Neural cell (in vitro differentiated cells): ENCODE data around the gene CAPN14. TPM values are rescaled to one million over a fixed set of nuclear protein-coding genes. Genes with fewer than 3 reads are reported as not detected.

ENCODE experiments used
- H2AFZ ChIP-seq: fragments of 200-600, 300-800 bp; sonication (generic), shearing (Covaris generic); 2 replicates; pipeline ENCODE4 v1.6.0; 2014; ENCODE audit warnings: low read depth, mild to moderate bottlenecking, antibody characterized with exemption, low read length, moderate library complexity
- H3F3A ChIP-seq: fragments of 200-600 bp; shearing (Covaris generic); 2 replicates; pipeline ENCODE4 v1.6.1; 2016; ENCODE audit warnings: mild to moderate bottlenecking, moderate library complexity, mixed read lengths, antibody characterized with exemption, low read length; ENCODE audit not compliant: insufficient read depth, poor library complexity, severe bottlenecking
- H3K27ac ChIP-seq: fragments of 200-600, 300-800 bp; sonication (generic), shearing (Covaris generic); 2 replicates; pipeline ENCODE4 v1.5.1; 2014; ENCODE audit warnings: mild to moderate bottlenecking, low read length, moderate library complexity
- H3K27me3 ChIP-seq: fragments of 300-800, 200-600 bp; sonication (generic), shearing (Covaris generic); 2 replicates; pipeline ENCODE4 v1.6.0; 2014; ENCODE audit warnings: mild to moderate bottlenecking, low read depth, low read length, moderate library complexity; ENCODE audit not compliant: insufficient read depth
- H3K36me3 ChIP-seq: fragments of 300-800, 200-600 bp; sonication (generic), shearing (Covaris generic); 2 replicates; pipeline ENCODE4 v1.5.1; 2014; ENCODE audit warnings: mild to moderate bottlenecking, antibody characterized with exemption, low read length, moderate library complexity; ENCODE audit not compliant: insufficient read depth
- H3K4me2 ChIP-seq: fragments of 300-800, 200-600 bp; sonication (generic), shearing (Covaris generic); 2 replicates; pipeline ENCODE4 v1.6.0; 2014; ENCODE audit warnings: mild to moderate bottlenecking, low read length
- H3K4me3 ChIP-seq: fragments of 300-800, 200-600 bp; sonication (generic), shearing (Covaris generic); 2 replicates; pipeline ENCODE4 v1.5.1; 2014; ENCODE audit warnings: mild to moderate bottlenecking, low read length, moderate library complexity
- H3K79me2 ChIP-seq: fragments of 200-600 bp; shearing (Covaris generic); replicated peaks from 2 replicates; pipeline ENCODE4 v1.6.0; 2014; ENCODE audit warnings: mild to moderate bottlenecking, low read length, moderate library complexity; ENCODE audit not compliant: insufficient read depth
- H3K9ac ChIP-seq: fragments of 300-800, 200-600 bp; sonication (generic), shearing (Covaris generic); 2 replicates; pipeline ENCODE4 v1.6.1; 2016; ENCODE audit warnings: mild to moderate bottlenecking, low read length, mixed read lengths
- H3K9me2 ChIP-seq: fragments of 200-600 bp; shearing (Covaris generic); 2 replicates; pipeline ENCODE4 v1.6.1; 2016; ENCODE audit warnings: mild to moderate bottlenecking, low read length, mixed read lengths; ENCODE audit not compliant: insufficient read depth
- H3K9me3 ChIP-seq: fragments of 200-600, 300-800 bp; sonication (generic), shearing (Covaris generic); 2 replicates; pipeline ENCODE4 v1.6.1; 2016; ENCODE audit warnings: mild to moderate bottlenecking, mixed run types, low read length, moderate library complexity, mixed read lengths
- H4K20me1 ChIP-seq: fragments of 200-600 bp; shearing (Covaris generic); 2 replicates; pipeline ENCODE4 v1.6.1; 2016; ENCODE audit warnings: mild to moderate bottlenecking, mixed run types; ENCODE audit not compliant: insufficient read depth
- CTCF ChIP-seq: fragments of 450-650 bp; IDR thresholded peaks from 2 replicates; pipeline ENCODE4 v1.5.1; 2014; ENCODE audit warnings: antibody characterized with exemption, mild to moderate bottlenecking, moderate library complexity; ENCODE audit not compliant: poor library complexity, severe bottlenecking
- EP300 ChIP-seq: fragments of 450-650 bp; conservative IDR thresholded peaks from 2 replicates; pipeline ENCODE4 v1.6.1; 2014; ENCODE audit warnings: antibody characterized with exemption, mild to moderate bottlenecking, moderate library complexity; ENCODE audit not compliant: poor library complexity, severe bottlenecking
- EZH2 ChIP-seq: fragments of 200-600, 300-800 bp; shearing (Covaris generic), sonication (generic); IDR thresholded peaks from 2 replicates; pipeline ENCODE4 v1.6.1; 2014; ENCODE audit warnings: antibody characterized with exemption, low read length, borderline replicate concordance, mild to moderate bottlenecking; ENCODE audit not compliant: insufficient read depth, poor library complexity, severe bottlenecking
- MXI1 ChIP-seq: fragments of 450-650 bp; conservative IDR thresholded peaks from 2 replicates; pipeline ENCODE4 v1.6.1; 2014; ENCODE audit warnings: antibody characterized with exemption, mild to moderate bottlenecking; ENCODE audit not compliant: poor library complexity, severe bottlenecking
- POLR2AphosphoS5 ChIP-seq: IDR thresholded peaks from 2 replicates; pipeline ENCODE4 v1.6.1; 2012
- RAD21 ChIP-seq: fragments of 450-650 bp; conservative IDR thresholded peaks from 2 replicates; pipeline ENCODE4 v1.6.1; 2014; ENCODE audit warnings: antibody characterized with exemption, mild to moderate bottlenecking, moderate library complexity
- REST ChIP-seq: IDR thresholded peaks from 2 replicates; pipeline ENCODE4 v1.6.1; 2012; ENCODE audit warnings: borderline replicate concordance
- SMC3 ChIP-seq: fragments of 450-650 bp; conservative IDR thresholded peaks from 2 replicates; pipeline ENCODE4 v1.6.1; 2014; ENCODE audit warnings: antibody characterized with exemption, mild to moderate bottlenecking, moderate library complexity; ENCODE audit not compliant: poor library complexity
- TAF1 ChIP-seq: IDR thresholded peaks from 2 replicates; pipeline ENCODE4 v1.6.1; 2012; ENCODE audit warnings: low read depth
- polyA plus RNA-seq: library from polyadenylated mRNA; depleted of rRNA; stranded (reverse); fragments of >200 nt; gene quantifications from 2 replicates; pipeline ENCODE4 v1.2.3, GENCODE V29; 2014

The CAPN14 gene
- polyA plus RNA-seq, 1 donor from 2014 or later, result 2.1 TPM

- Histone ChIP-seq H3K36me3 (no peaks in the 10 kb centered on the region), H3K27me3 (no peaks in the 10 kb centered on the region), H3F3A (no peaks in the 10 kb centered on the region), H4K20me1 (no peaks in the 10 kb centered on the region), H3K9ac (no peak overlapping the region), H3K79me2 (no peaks in the 10 kb centered on the region), H3K4me2 (no peak overlapping the region), H3K4me3 (no peak overlapping the region), H3K9me3 (no peaks in the 10 kb centered on the region), H3K9me2 (no peaks in the 10 kb centered on the region), H3K27ac (no peak overlapping the region), H2AFZ (no peak overlapping the region)
- no peak for TF ChIP-seq TAF1
- TF ChIP-seq EP300, result no peak
- TF ChIP-seq POLR2AphosphoS5, result no peak
- no peak for TF ChIP-seq SMC3
- TF ChIP-seq REST, result no peak
- no peak for TF ChIP-seq RAD21
- TF ChIP-seq CTCF, result no peak
- no peak for TF ChIP-seq EZH2
- TF ChIP-seq MXI1, result no peak
These were observed 30.4 kb upstream of the CAPN14 start for GRCh38 chr2:31247711-31248110.

- H3K4me2 ChIP-seq, result no peak overlapping the region
- H3K9me2 ChIP-seq, result no peaks in the 10 kb centered on the region
- no peak overlapping the region for H3K27ac ChIP-seq
- no peaks in the 10 kb centered on the region for H3F3A ChIP-seq
- no peak for TF ChIP-seq POLR2AphosphoS5
- TF ChIP-seq SMC3, result no peak
- no peak for TF ChIP-seq RAD21
- no peak for TF ChIP-seq TAF1
- no peak for TF ChIP-seq CTCF
- no peak for TF ChIP-seq REST
- no peak for TF ChIP-seq EP300
- no peak for TF ChIP-seq EZH2
- no peak for TF ChIP-seq MXI1
- no peaks in the 10 kb centered on the region for H3K27me3 ChIP-seq
- H3K36me3 ChIP-seq, result no peaks in the 10 kb centered on the region
- no peaks in the 10 kb centered on the region for H3K9me3 ChIP-seq
- H4K20me1 ChIP-seq, result no peaks in the 10 kb centered on the region
- no peak overlapping the region for H2AFZ ChIP-seq
- H3K4me3 ChIP-seq, result no peak overlapping the region
- H3K9ac ChIP-seq, result no peak overlapping the region
- H3K79me2 ChIP-seq, result no peaks in the 10 kb centered on the region
These were observed 29.0 kb upstream of the CAPN14 start for GRCh38 chr2:31246184-31246852.
